A673 (cell line): ENCODE data around the gene DPP10. TPM values are rescaled to one million over a fixed set of nuclear protein-coding genes. Genes with fewer than 3 reads are reported as not detected.

Experiments
- BruUV-seq: library from RNA; stranded (reverse); fragments of 400-500 nt; replicated peaks from 2 replicates; lab custom pipeline; 2021; lab: Mats Ljungman, UMichigan
- CTCF ChIA-PET: fragments of 300-600 bp; sonication (Branson Sonifier 250); formaldehyde crosslinking; loops from one replicate; lab custom pipeline; 2022; ENCODE audit warnings: antibody characterized with exemption; lab: Charles Lee
- POLR2A ChIA-PET: fragments of 300-600 bp; sonication (Branson Sonifier 250); formaldehyde crosslinking; loops from one replicate; lab custom pipeline; 2022; ENCODE audit warnings: antibody characterized with exemption; ENCODE audit not compliant: low non-redundant PET; lab: Charles Lee
- DNase-seq: peaks from one replicate; pipeline ENCODE4 v3.0.0-alpha.2; 2015; ENCODE audit warnings: low spot score
- H3K27ac ChIP-seq: fragments of 200-600 bp; sonication (generic); 2 replicates; pipeline ENCODE4 v1.5.1; 2016; ENCODE audit warnings: mixed run types, low read depth, mild to moderate bottlenecking, mixed read lengths, antibody characterized with exemption, low read length; ENCODE audit not compliant: poor library complexity, severe bottlenecking
- H3K27me3 ChIP-seq: fragments of 200-600 bp; sonication (generic); replicated peaks from 2 replicates; pipeline ENCODE4 v1.6.1; 2017; ENCODE audit warnings: mixed run types, low read depth, mild to moderate bottlenecking, mixed read lengths, antibody characterized with exemption, low read length; ENCODE audit not compliant: insufficient read depth, poor library complexity
- H3K36me3 ChIP-seq: fragments of 200-600 bp; sonication (generic); 2 replicates; pipeline ENCODE4 v1.6.1; 2016; ENCODE audit warnings: mixed run types, mild to moderate bottlenecking, mixed read lengths, antibody characterized with exemption, low read length; ENCODE audit not compliant: insufficient read depth, poor library complexity, severe bottlenecking
- H3K4me1 ChIP-seq: fragments of 200-600 bp; sonication (generic); 2 replicates; pipeline ENCODE4 v1.6.1; 2017; ENCODE audit warnings: mixed run types, mild to moderate bottlenecking, mixed read lengths, antibody characterized with exemption, low read length; ENCODE audit not compliant: insufficient read depth, poor library complexity, severe bottlenecking
- H3K4me3 ChIP-seq: fragments of 200-600 bp; sonication (generic); 2 replicates; pipeline ENCODE4 v1.5.1; 2016; ENCODE audit warnings: low read depth, mixed run types, mild to moderate bottlenecking, mixed read lengths, low read length; ENCODE audit not compliant: poor library complexity, severe bottlenecking
- H3K9me3 ChIP-seq: fragments of 200-600 bp; sonication (generic); 2 replicates; pipeline ENCODE4 v1.6.1; 2016; ENCODE audit warnings: mixed run types, low read depth, mild to moderate bottlenecking, mixed read lengths, antibody characterized with exemption, low read length; ENCODE audit not compliant: poor library complexity, severe bottlenecking
- CTCF ChIP-seq: fragments of 300-800, 200-600 bp; sonication (generic); conservative IDR thresholded peaks from 2 replicates; pipeline ENCODE4 v1.5.1; 2017; ENCODE audit warnings: low read depth, mild to moderate bottlenecking, antibody characterized with exemption, low read length, moderate library complexity, mixed read lengths
- EZH2 ChIP-seq: fragments of 200-600 bp; sonication (generic); IDR thresholded peaks from 2 replicates; pipeline ENCODE4 v1.6.1; 2017; ENCODE audit warnings: borderline replicate concordance, low read depth, mild to moderate bottlenecking, mixed read lengths, antibody characterized with exemption, low read length; ENCODE audit not compliant: poor library complexity, severe bottlenecking
- intact Hi-C: fragments of 100-400 bp; cut with micrococcal nuclease; formaldehyde crosslinking; loops from one replicate; pipeline ENCODE4 v1.10.0; 2022; ENCODE audit not compliant: unreplicated experiment
- total RNA-seq: library from RNA; stranded (reverse); gene quantifications from 2 replicates; pipeline ENCODE4 v1.2.3, GENCODE V29; 2021

DPP10 gene
- total RNA-seq, 1 experiment from 2014 or later, result not detected

- no peaks in the 10 kb centered on the region for H3K36me3 ChIP-seq
- no peak for TF ChIP-seq CTCF
- TF ChIP-seq EZH2, result no peak
- DNase-seq, result no peak
- no TSS peak for BruUV-seq
- H3K27me3 ChIP-seq, result no peaks in the 10 kb centered on the region
- ChIA-PET CTCF (no interaction called here), POLR2A (no interaction called here)
- no peaks in the 10 kb centered on the region for H3K4me1 ChIP-seq
- H3K9me3 ChIP-seq, result peaks cover 8% of the 10 kb centered on the region
- H3K27ac ChIP-seq, result no peak overlapping the region
- intact Hi-C loops, result no loop called here
- no peak overlapping the region for H3K4me3 ChIP-seq
Observed at GRCh38 chr2:115234737-115235136, 792.3 kb downstream of the DPP10 start.

- no peak overlapping the region for H3K27ac ChIP-seq
- H3K4me3 ChIP-seq, result no peak overlapping the region
- ChIA-PET POLR2A (no interaction called here), CTCF (no interaction called here)
- TF ChIP-seq CTCF, result no peak
- no peaks in the 10 kb centered on the region for H3K4me1 ChIP-seq
- H3K36me3 ChIP-seq, result no peaks in the 10 kb centered on the region
- no peak for DNase-seq
- intact Hi-C loops, result no loop called here
- H3K27me3 ChIP-seq, result no peaks in the 10 kb centered on the region
- H3K9me3 ChIP-seq, result peaks cover 7% of the 10 kb centered on the region
- BruUV-seq, result no TSS peak
Observed at GRCh38 chr2:115248066-115248465, 805.6 kb downstream of the DPP10 start.

GRCh38 chr2:115277366-115277765 is 834.9 kb downstream of the DPP10 start:
- ChIA-PET CTCF (no interaction called here), POLR2A (no interaction called here)
- Histone ChIP-seq H3K36me3 (no peaks in the 10 kb centered on the region), H3K27ac (no peak overlapping the region), H3K4me1 (no peaks in the 10 kb centered on the region), H3K9me3 (peaks cover 22% of the 10 kb centered on the region), H3K27me3 (no peaks in the 10 kb centered on the region), H3K4me3 (no peak overlapping the region)
- intact Hi-C loops, result no loop called here
- TF ChIP-seq EZH2 (no peak), CTCF (no peak)
- BruUV-seq, result no TSS peak
- no peak for DNase-seq
